ENCODE measurements around the gene HLA-DRB1.
A peak's percentile ranks its signal among the peaks of the same experiment; 100 is the strongest.

Gene HLA-DRB1

GRCh38 chr6:32609731-32610640 lies 20.3 kb upstream of the HLA-DRB1 start:
- Histone ChIP-seq H3K27ac (ENCODE audit: insufficient read depth, low read length, poor library complexity, severe bottlenecking) (peak overlapping the region; percentile 75), H3K27me3 (replicated peaks; ENCODE audit: control insufficient read depth, insufficient read depth, low read length, poor library complexity, severe bottlenecking) (no peaks in the 10 kb centered on the region), H3K4me1 (ENCODE audit: control insufficient read depth, insufficient read depth, low read length, poor library complexity, severe bottlenecking) (no peaks in the 10 kb centered on the region), H3K9me3 (ENCODE audit: control insufficient read depth, low read length) (no peaks in the 10 kb centered on the region), H3K4me3 (ENCODE audit: insufficient read depth, low read depth, low read length, poor library complexity, severe bottlenecking) (peak overlapping the region; percentile 29), H3K36me3 (ENCODE audit: control insufficient read depth, insufficient read depth, low read length) (no peaks in the 10 kb centered on the region)
- DNase-seq, result peak; percentile 32 to 64 (median 60)

- Histone ChIP-seq H3K36me3 (ENCODE audit: control insufficient read depth, insufficient read depth, low read length) (no peaks in the 10 kb centered on the region), H3K4me3 (ENCODE audit: insufficient read depth, low read depth, low read length, poor library complexity, severe bottlenecking) (no peak overlapping the region), H3K4me1 (ENCODE audit: control insufficient read depth, insufficient read depth, low read length, poor library complexity, severe bottlenecking) (no peaks in the 10 kb centered on the region), H3K9me3 (ENCODE audit: control insufficient read depth, low read length) (no peaks in the 10 kb centered on the region), H3K27ac (ENCODE audit: insufficient read depth, low read length, poor library complexity, severe bottlenecking) (peak overlapping the region; percentile 75), H3K27me3 (replicated peaks; ENCODE audit: control insufficient read depth, insufficient read depth, low read length, poor library complexity, severe bottlenecking) (no peaks in the 10 kb centered on the region)
- DNase-seq, result no peak
These were observed 19.7 kb upstream of the HLA-DRB1 start for GRCh38 chr6:32609391-32609730.

- Histone ChIP-seq H3K4me3 (ENCODE audit: insufficient read depth, low read depth, low read length, poor library complexity, severe bottlenecking) (no peak overlapping the region), H3K9me3 (ENCODE audit: control insufficient read depth, low read length) (no peaks in the 10 kb centered on the region), H3K27ac (ENCODE audit: insufficient read depth, low read length, poor library complexity, severe bottlenecking) (no peak overlapping the region), H3K4me1 (ENCODE audit: control insufficient read depth, insufficient read depth, low read length, poor library complexity, severe bottlenecking) (peaks cover 4% of the 10 kb centered on the region), H3K27me3 (replicated peaks; ENCODE audit: control insufficient read depth, insufficient read depth, low read length, poor library complexity, severe bottlenecking) (no peaks in the 10 kb centered on the region), H3K36me3 (ENCODE audit: control insufficient read depth, insufficient read depth, low read length) (no peaks in the 10 kb centered on the region)
- no peak for DNase-seq
These were observed 18.7 kb upstream of the HLA-DRB1 start for GRCh38 chr6:32608362-32608761.

GRCh38 chr6:32607988-32608298 lies 18.3 kb upstream of the HLA-DRB1 start:
- no peak for DNase-seq
- H3K27me3 ChIP-seq (replicated peaks; ENCODE audit: control insufficient read depth, insufficient read depth, low read length, poor library complexity, severe bottlenecking), result no peaks in the 10 kb centered on the region
- H3K36me3 ChIP-seq (ENCODE audit: control insufficient read depth, insufficient read depth, low read length), result no peaks in the 10 kb centered on the region
- H3K27ac ChIP-seq (ENCODE audit: insufficient read depth, low read length, poor library complexity, severe bottlenecking), result no peak overlapping the region
- H3K9me3 ChIP-seq (ENCODE audit: control insufficient read depth, low read length), result no peaks in the 10 kb centered on the region
- H3K4me1 ChIP-seq (ENCODE audit: control insufficient read depth, insufficient read depth, low read length, poor library complexity, severe bottlenecking), result peaks cover 4% of the 10 kb centered on the region
- no peak overlapping the region for H3K4me3 ChIP-seq (ENCODE audit: insufficient read depth, low read depth, low read length, poor library complexity, severe bottlenecking)

- Histone ChIP-seq H3K27me3 (replicated peaks; ENCODE audit: control insufficient read depth, insufficient read depth, low read length, poor library complexity, severe bottlenecking) (no peaks in the 10 kb centered on the region), H3K36me3 (ENCODE audit: control insufficient read depth, insufficient read depth, low read length) (no peaks in the 10 kb centered on the region), H3K27ac (ENCODE audit: insufficient read depth, low read length, poor library complexity, severe bottlenecking) (no peak overlapping the region), H3K4me3 (ENCODE audit: insufficient read depth, low read depth, low read length, poor library complexity, severe bottlenecking) (no peak overlapping the region), H3K9me3 (ENCODE audit: control insufficient read depth, low read length) (no peaks in the 10 kb centered on the region), H3K4me1 (ENCODE audit: control insufficient read depth, insufficient read depth, low read length, poor library complexity, severe bottlenecking) (peaks cover 4% of the 10 kb centered on the region)
- DNase-seq, result no peak
These were observed 17.8 kb upstream of the HLA-DRB1 start for GRCh38 chr6:32607263-32607987.

- no peaks in the 10 kb centered on the region for H3K36me3 ChIP-seq (ENCODE audit: control insufficient read depth, insufficient read depth, low read length)
- H3K27me3 ChIP-seq (replicated peaks; ENCODE audit: control insufficient read depth, insufficient read depth, low read length, poor library complexity, severe bottlenecking), result no peaks in the 10 kb centered on the region
- H3K27ac ChIP-seq (ENCODE audit: insufficient read depth, low read length, poor library complexity, severe bottlenecking), result no peak overlapping the region
- no peaks in the 10 kb centered on the region for H3K9me3 ChIP-seq (ENCODE audit: control insufficient read depth, low read length)
- H3K4me3 ChIP-seq (ENCODE audit: insufficient read depth, low read depth, low read length, poor library complexity, severe bottlenecking), result no peak overlapping the region
- H3K4me1 ChIP-seq (ENCODE audit: control insufficient read depth, insufficient read depth, low read length, poor library complexity, severe bottlenecking), result peaks cover 4% of the 10 kb centered on the region
- DNase-seq, result no peak
These were observed 14.8 kb upstream of the HLA-DRB1 start for GRCh38 chr6:32604434-32604877.

GRCh38 chr6:32603888-32604287 lies 14.2 kb upstream of the HLA-DRB1 start:
- peaks cover 4% of the 10 kb centered on the region for H3K4me1 ChIP-seq (ENCODE audit: control insufficient read depth, insufficient read depth, low read length, poor library complexity, severe bottlenecking)
- no peaks in the 10 kb centered on the region for H3K27me3 ChIP-seq (replicated peaks; ENCODE audit: control insufficient read depth, insufficient read depth, low read length, poor library complexity, severe bottlenecking)
- no peak overlapping the region for H3K4me3 ChIP-seq (ENCODE audit: insufficient read depth, low read depth, low read length, poor library complexity, severe bottlenecking)
- no peaks in the 10 kb centered on the region for H3K9me3 ChIP-seq (ENCODE audit: control insufficient read depth, low read length)
- H3K36me3 ChIP-seq (ENCODE audit: control insufficient read depth, insufficient read depth, low read length), result no peaks in the 10 kb centered on the region
- no peak overlapping the region for H3K27ac ChIP-seq (ENCODE audit: insufficient read depth, low read length, poor library complexity, severe bottlenecking)
- no peak for DNase-seq

- H3K4me3 ChIP-seq (ENCODE audit: insufficient read depth, low read depth, low read length, poor library complexity, severe bottlenecking), result no peak overlapping the region
- peaks cover 4% of the 10 kb centered on the region for H3K4me1 ChIP-seq (ENCODE audit: control insufficient read depth, insufficient read depth, low read length, poor library complexity, severe bottlenecking)
- H3K27me3 ChIP-seq (replicated peaks; ENCODE audit: control insufficient read depth, insufficient read depth, low read length, poor library complexity, severe bottlenecking), result no peaks in the 10 kb centered on the region
- H3K9me3 ChIP-seq (ENCODE audit: control insufficient read depth, low read length), result no peaks in the 10 kb centered on the region
- H3K36me3 ChIP-seq (ENCODE audit: control insufficient read depth, insufficient read depth, low read length), result no peaks in the 10 kb centered on the region
- DNase-seq, result no peak
- no peak overlapping the region for H3K27ac ChIP-seq (ENCODE audit: insufficient read depth, low read length, poor library complexity, severe bottlenecking)
These were observed 13.6 kb upstream of the HLA-DRB1 start for GRCh38 chr6:32603222-32603621.

- DNase-seq, result no peak
- H3K27ac ChIP-seq (ENCODE audit: insufficient read depth, low read length, poor library complexity, severe bottlenecking), result no peak overlapping the region
- H3K36me3 ChIP-seq (ENCODE audit: control insufficient read depth, insufficient read depth, low read length), result no peaks in the 10 kb centered on the region
These were observed 12.7 kb upstream of the HLA-DRB1 start for GRCh38 chr6:32602383-32602782.

GRCh38 chr6:32597024-32597423 lies 7.4 kb upstream of the HLA-DRB1 start:
- Histone ChIP-seq H3K4me3 (ENCODE audit: insufficient read depth, low read depth, low read length, poor library complexity, severe bottlenecking) (no peak overlapping the region), H3K27me3 (replicated peaks; ENCODE audit: control insufficient read depth, insufficient read depth, low read length, poor library complexity, severe bottlenecking) (no peaks in the 10 kb centered on the region), H3K36me3 (ENCODE audit: control insufficient read depth, insufficient read depth, low read length) (no peaks in the 10 kb centered on the region), H3K9me3 (ENCODE audit: control insufficient read depth, low read length) (no peaks in the 10 kb centered on the region), H3K4me1 (ENCODE audit: control insufficient read depth, insufficient read depth, low read length, poor library complexity, severe bottlenecking) (no peaks in the 10 kb centered on the region), H3K27ac (ENCODE audit: insufficient read depth, low read length, poor library complexity, severe bottlenecking) (no peak overlapping the region)
- no peak for DNase-seq

More at GRCh38 chr6:32602383-32602782, 12.7 kb upstream of the HLA-DRB1 start:
- no peaks in the 10 kb centered on the region for H3K27me3 ChIP-seq (replicated peaks; ENCODE audit: control insufficient read depth, insufficient read depth, low read length, poor library complexity, severe bottlenecking)
- H3K4me1 ChIP-seq (ENCODE audit: control insufficient read depth, insufficient read depth, low read length, poor library complexity, severe bottlenecking), result peaks cover 4% of the 10 kb centered on the region
- no peak overlapping the region for H3K4me3 ChIP-seq (ENCODE audit: insufficient read depth, low read depth, low read length, poor library complexity, severe bottlenecking)
- H3K9me3 ChIP-seq (ENCODE audit: control insufficient read depth, low read length), result no peaks in the 10 kb centered on the region

Measured in effector memory CD4-positive, alpha-beta T cell (primary cell).